Measurements from ENCODE around the gene PMM2.
A peak's percentile ranks its signal among the peaks of the same experiment; 100 is the strongest.

Gene PMM2

DNA sequence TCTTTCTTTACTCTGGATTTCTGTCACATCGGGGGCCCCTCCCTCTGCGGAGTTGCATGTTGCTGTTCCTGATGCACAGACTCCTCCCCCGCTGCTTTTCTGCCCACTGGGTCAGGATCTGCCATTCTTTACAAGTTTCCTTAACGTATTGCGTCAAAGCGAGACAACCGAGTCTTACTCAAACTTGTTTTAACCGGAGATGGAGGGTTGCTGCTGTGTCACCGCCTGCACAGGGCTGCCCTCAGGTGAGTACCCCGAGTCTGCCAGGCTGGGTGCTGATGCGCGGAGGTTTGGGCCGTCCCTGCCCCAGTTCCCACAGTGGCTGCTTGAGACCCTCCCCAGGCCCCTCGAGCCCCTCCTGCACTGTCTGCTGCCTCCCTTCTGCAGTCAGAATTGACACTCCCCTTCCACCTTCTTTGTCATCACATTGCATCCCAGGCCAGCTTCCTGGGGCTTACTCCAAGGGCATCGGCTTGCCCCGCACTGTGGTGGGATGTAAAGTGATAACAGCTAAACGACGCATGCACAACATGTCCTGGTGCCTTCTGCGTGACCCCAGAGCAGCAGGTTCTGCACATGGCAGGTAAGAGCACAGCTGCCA lies 51.9 kb downstream of the PMM2 start:
- no peak for TF ChIP-seq POLR2AphosphoS5 (IDR thresholded peaks at IDR 0.05; ENCODE audit: low read depth, low read length)
- TF ChIP-seq TAF1 (IDR thresholded peaks at IDR 0.05; ENCODE audit: borderline replicate concordance, insufficient read depth, low read length) = no peak
- no peak for TF ChIP-seq SIN3A (IDR thresholded peaks at IDR 0.05; ENCODE audit: borderline replicate concordance, insufficient read depth, low read length)
- TF ChIP-seq, protein P1, sequence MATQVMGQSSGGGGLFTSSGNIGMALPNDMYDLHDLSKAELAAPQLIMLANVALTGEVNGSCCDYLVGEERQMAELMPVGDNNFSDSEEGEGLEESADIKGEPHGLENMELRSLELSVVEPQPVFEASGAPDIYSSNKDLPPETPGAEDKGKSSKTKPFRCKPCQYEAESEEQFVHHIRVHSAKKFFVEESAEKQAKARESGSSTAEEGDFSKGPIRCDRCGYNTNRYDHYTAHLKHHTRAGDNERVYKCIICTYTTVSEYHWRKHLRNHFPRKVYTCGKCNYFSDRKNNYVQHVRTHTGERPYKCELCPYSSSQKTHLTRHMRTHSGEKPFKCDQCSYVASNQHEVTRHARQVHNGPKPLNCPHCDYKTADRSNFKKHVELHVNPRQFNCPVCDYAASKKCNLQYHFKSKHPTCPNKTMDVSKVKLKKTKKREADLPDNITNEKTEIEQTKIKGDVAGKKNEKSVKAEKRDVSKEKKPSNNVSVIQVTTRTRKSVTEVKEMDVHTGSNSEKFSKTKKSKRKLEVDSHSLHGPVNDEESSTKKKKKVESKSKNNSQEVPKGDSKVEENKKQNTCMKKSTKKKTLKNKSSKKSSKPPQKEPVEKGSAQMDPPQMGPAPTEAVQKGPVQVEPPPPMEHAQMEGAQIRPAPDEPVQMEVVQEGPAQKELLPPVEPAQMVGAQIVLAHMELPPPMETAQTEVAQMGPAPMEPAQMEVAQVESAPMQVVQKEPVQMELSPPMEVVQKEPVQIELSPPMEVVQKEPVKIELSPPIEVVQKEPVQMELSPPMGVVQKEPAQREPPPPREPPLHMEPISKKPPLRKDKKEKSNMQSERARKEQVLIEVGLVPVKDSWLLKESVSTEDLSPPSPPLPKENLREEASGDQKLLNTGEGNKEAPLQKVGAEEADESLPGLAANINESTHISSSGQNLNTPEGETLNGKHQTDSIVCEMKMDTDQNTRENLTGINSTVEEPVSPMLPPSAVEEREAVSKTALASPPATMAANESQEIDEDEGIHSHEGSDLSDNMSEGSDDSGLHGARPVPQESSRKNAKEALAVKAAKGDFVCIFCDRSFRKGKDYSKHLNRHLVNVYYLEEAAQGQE (IDR thresholded peaks at IDR 0.05; ENCODE audit: insufficient read depth in 1 of 2, low read depth in 2 of 2, low read length in 2 of 2) = no peak
- TF ChIP-seq FOXP2 (optimal IDR thresholded peaks at IDR 0.05; ENCODE audit: borderline replicate concordance, extremely low read depth, extremely low read length, insufficient read depth) = no peak

GRCh38 chr16:8850279-8850885 lies 52.7 kb downstream of the PMM2 start:
- TF ChIP-seq POLR2AphosphoS5 (IDR thresholded peaks at IDR 0.05; ENCODE audit: low read depth, low read length) (no peak; the same call in none of the 2 replicates), FOXP2 (optimal IDR thresholded peaks at IDR 0.05; ENCODE audit: borderline replicate concordance, extremely low read depth, extremely low read length, insufficient read depth) (peak; percentile 42), TAF1 (IDR thresholded peaks at IDR 0.05; ENCODE audit: borderline replicate concordance, insufficient read depth, low read length) (no peak), SIN3A (IDR thresholded peaks at IDR 0.05; ENCODE audit: borderline replicate concordance, insufficient read depth, low read length) (no peak)
- TF ChIP-seq, protein P1 (IDR thresholded peaks at IDR 0.05; ENCODE audit: insufficient read depth in 1 of 2, low read depth in 2 of 2, low read length in 2 of 2) = no peak

DNA sequence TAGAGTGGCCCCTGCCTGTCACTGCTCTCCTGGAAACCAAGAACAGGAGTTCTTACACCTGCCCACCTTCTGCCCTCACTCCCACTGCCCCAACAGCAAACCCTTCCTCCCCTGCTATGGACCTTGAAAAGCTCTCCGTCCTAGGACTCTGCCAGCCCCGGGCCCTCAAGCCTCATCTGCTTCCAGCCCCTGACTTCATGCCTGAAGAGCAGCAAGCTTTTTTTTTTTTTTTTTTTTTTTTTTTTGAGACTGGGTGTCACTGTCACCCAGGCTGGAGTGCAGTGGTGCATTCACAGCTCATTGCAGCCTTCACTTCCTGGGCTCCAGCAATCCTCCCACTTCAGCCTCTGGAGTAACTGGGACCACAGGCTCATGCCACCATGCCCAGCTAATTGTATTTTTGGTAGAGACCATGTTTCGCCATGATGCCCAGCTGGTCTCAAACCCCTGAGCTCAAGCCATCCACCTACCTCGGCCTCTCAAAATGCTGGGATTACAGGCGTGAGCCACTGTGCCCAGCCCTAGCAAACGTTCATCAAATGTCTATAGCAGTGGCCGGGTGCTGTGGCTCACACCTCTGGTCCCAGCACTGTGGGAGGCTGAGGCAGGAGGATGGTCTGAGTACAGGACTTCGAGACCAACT lies 54.2 kb downstream of the PMM2 start:
- TF ChIP-seq TAF1 (IDR thresholded peaks at IDR 0.05; ENCODE audit: borderline replicate concordance, insufficient read depth, low read length) = no peak
- no peak for TF ChIP-seq FOXP2 (optimal IDR thresholded peaks at IDR 0.05; ENCODE audit: borderline replicate concordance, extremely low read depth, extremely low read length, insufficient read depth)
- no peak for TF ChIP-seq POLR2AphosphoS5 (IDR thresholded peaks at IDR 0.05; ENCODE audit: low read depth, low read length)
- TF ChIP-seq, protein P1 (IDR thresholded peaks at IDR 0.05; ENCODE audit: insufficient read depth in 1 of 2, low read depth in 2 of 2, low read length in 2 of 2) = no peak
- no peak for TF ChIP-seq SIN3A (IDR thresholded peaks at IDR 0.05; ENCODE audit: borderline replicate concordance, insufficient read depth, low read length)

DNA sequence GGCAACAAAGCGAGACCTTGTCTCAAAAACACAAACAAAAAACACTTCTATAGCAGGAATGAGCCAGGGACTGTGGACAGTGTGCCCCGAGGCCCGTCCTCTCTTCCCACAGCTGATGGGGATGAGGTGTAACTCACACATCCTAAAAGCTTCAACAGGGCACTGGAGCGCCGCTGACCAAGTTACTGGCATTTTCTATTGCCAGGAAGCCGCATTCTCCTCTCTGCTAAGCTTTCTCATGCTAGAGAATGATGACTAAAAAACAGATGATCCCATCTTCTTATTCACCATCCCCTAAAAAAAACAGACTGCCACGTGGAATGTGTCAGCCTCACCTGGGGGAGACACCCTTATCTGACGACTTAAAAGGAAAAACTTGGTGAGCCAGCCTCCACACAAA lies 54.9 kb downstream of the PMM2 start:
- TF ChIP-seq TAF1 (IDR thresholded peaks at IDR 0.05; ENCODE audit: borderline replicate concordance, insufficient read depth, low read length) = no peak

GRCh38 chr16:8853150-8853549 lies 55.5 kb downstream of the PMM2 start:
- no peak for TF ChIP-seq FOXP2 (optimal IDR thresholded peaks at IDR 0.05; ENCODE audit: borderline replicate concordance, extremely low read depth, extremely low read length, insufficient read depth)
- TF ChIP-seq, protein P1 (IDR thresholded peaks at IDR 0.05; ENCODE audit: insufficient read depth in 1 of 2, low read depth in 2 of 2, low read length in 2 of 2) = no peak
- TF ChIP-seq TAF1 (IDR thresholded peaks at IDR 0.05; ENCODE audit: borderline replicate concordance, insufficient read depth, low read length) = no peak
- no peak for TF ChIP-seq SIN3A (IDR thresholded peaks at IDR 0.05; ENCODE audit: borderline replicate concordance, insufficient read depth, low read length)
- no peak for TF ChIP-seq POLR2AphosphoS5 (IDR thresholded peaks at IDR 0.05; ENCODE audit: low read depth, low read length)

Data from PFSK-1 (cell line).